Keratinocyte (primary cell): ENCODE results near the gene CLEC16A.

Experiments
- CTCF ChIP-seq, 3 experiments: IDR thresholded peaks in 1 of 3; conservative IDR thresholded peaks in 1 of 3; optimal IDR thresholded peaks in 1 of 3; 2 replicates in 2 of 3; 3 replicates in 1 of 3; pipeline versions ENCODE3 to v1.5.1; 2011; ENCODE audit warnings: low read length in 3 of 3, mild to moderate bottlenecking in 3 of 3, moderate library complexity in 2 of 3, control low read depth in 1 of 3, inconsistent platforms in 1 of 3; ENCODE audit not compliant: insufficient read depth in 2 of 3; ENCODE audit errors: extremely low read depth in 1 of 3
- EZH2 ChIP-seq: IDR thresholded peaks from one replicate; pipeline ENCODE4 v1.6.1; 2012; ENCODE audit warnings: inconsistent platforms, mild to moderate bottlenecking, low read length, moderate library complexity

DNA sequence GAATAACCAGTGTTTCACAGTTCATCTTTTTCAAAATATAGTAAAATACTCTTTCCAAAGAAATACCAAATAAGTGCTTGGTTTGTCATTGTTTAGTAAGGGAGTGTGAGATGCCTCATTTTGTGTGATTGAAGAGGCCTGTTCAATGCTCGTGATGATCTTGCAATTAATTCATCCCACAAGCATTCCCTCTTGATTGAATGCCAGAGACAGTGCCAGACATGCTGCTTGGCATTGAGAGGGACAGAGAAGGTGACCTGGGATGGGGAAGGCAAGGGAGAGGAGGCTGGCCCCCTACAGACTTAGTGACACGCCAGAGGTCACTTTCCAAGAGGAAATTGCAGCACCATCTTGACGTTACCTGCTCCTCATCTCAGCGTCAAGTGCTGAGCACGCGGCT lies 49.3 kb downstream of the CLEC16A start:
- no peak for TF ChIP-seq CTCF (optimal IDR thresholded peaks at IDR 0.05 in 1 of 3, IDR thresholded peaks at IDR 0.05 in 1 of 3, conservative IDR thresholded peaks at IDR 0.05 in 1 of 3; ENCODE audit: extremely low read depth in 1 of 3, insufficient read depth in 2 of 3, low read length in 3 of 3)
- no peak for TF ChIP-seq EZH2
